HepG2 (cell line): ENCODE measurements around the gene PLXDC2. TPM values are rescaled to one million over a fixed set of nuclear protein-coding genes. Genes with fewer than 3 reads are reported as not detected.

ENCODE experiments used
- ATAC-seq: fragments of 200-7000 bp; cut with Tn5 transposase; 3 replicates; pipeline ENCODE4 v1.9.1; 2020; ENCODE audit warnings: mild to moderate bottlenecking, moderate library complexity
- BruUV-seq: library from RNA; stranded (reverse); fragments of 400-500 nt; replicated peaks from 2 replicates; lab custom pipeline; 2021; lab: Mats Ljungman, UMichigan
- CTCF ChIA-PET: fragments of 300-600 bp; formaldehyde crosslinking; extraction: SDS; loops from one replicate; lab custom pipeline; 2021; ENCODE audit warnings: low total read pairs, inconsistent platforms, low intra/inter-chr PET ratio; lab: Yijun Ruan, JAX
- POLR2A ChIA-PET: fragments of 350-600 bp; sonication (Branson Sonifier 250); formaldehyde crosslinking; loops from one replicate; lab custom pipeline; 2020; ENCODE audit warnings: antibody characterized with exemption, inconsistent platforms; lab: Yijun Ruan, JAX
- DNase-seq: peaks from one replicate; pipeline ENCODE4 v3.0.0-alpha.2; 2015; ENCODE audit warnings: low spot score
- FAIRE-seq: peaks from 3 replicates; lab custom pipeline; 2011; peaks lifted over from hg19 to GRCh38; lab: Jason Lieb, UNC
- H2AFZ ChIP-seq: one replicate; pipeline ENCODE4 v1.6.1; 2011; ENCODE audit warnings: low read length, inconsistent platforms
- H3K27ac ChIP-seq: fragments of 300-600 bp; 3 replicates; pipeline ENCODE4 v1.8.0; 2011; ENCODE audit warnings: mixed run types, mild to moderate bottlenecking, mixed read lengths, low read length, inconsistent platforms; ENCODE audit not compliant: insufficient read depth; ENCODE audit errors: extremely low read length
- H3K27me3 ChIP-seq, 2 experiments: fragments of 200-600 bp in 1 of 2; 2 replicates in 1 of 2; 3 replicates in 1 of 2; pipeline versions ENCODE4 v1.6.0 to v1.8.0; 2011; ENCODE audit warnings: low read length in 2 of 2, mild to moderate bottlenecking in 2 of 2, moderate library complexity in 2 of 2, inconsistent platforms in 1 of 2; ENCODE audit not compliant: insufficient read depth in 2 of 2, control insufficient read depth in 1 of 2
- H3K36me3 ChIP-seq, 2 experiments: fragments of 200-600 bp in 1 of 2; replicated peaks in 1 of 2; 2 replicates in 1 of 2; 3 replicates in 1 of 2; pipeline versions ENCODE4 v1.5.1 to v1.8.0; 2011; ENCODE audit warnings: low read length in 2 of 2, inconsistent platforms in 1 of 2; ENCODE audit not compliant: insufficient read depth in 2 of 2, control insufficient read depth in 1 of 2
- H3K4me1 ChIP-seq: 2 replicates; pipeline ENCODE4 v1.5.1; 2012; ENCODE audit warnings: low read length, inconsistent platforms; ENCODE audit not compliant: insufficient read depth
- H3K4me2 ChIP-seq: 2 replicates; pipeline ENCODE4 v1.6.0; 2011; ENCODE audit warnings: low read depth, low read length, inconsistent platforms
- H3K4me3 ChIP-seq, 3 experiments: fragments of 200-600 bp in 1 of 3; sonication (generic), shearing (Covaris generic) in 1 of 3; replicated peaks in 1 of 3; 2 replicates each; pipeline ENCODE4 v1.5.1; 2011 to 2016; ENCODE audit warnings: low read length in 3 of 3, inconsistent platforms in 2 of 3, low read depth in 2 of 3, mild to moderate bottlenecking in 2 of 3, control low read depth in 1 of 3, mixed read lengths in 1 of 3; ENCODE audit not compliant: insufficient read depth in 1 of 3
- H3K79me2 ChIP-seq: one replicate; pipeline ENCODE4 v1.6.1; 2011; ENCODE audit warnings: low read length, inconsistent platforms; ENCODE audit not compliant: insufficient read depth
- H3K9ac ChIP-seq: 2 replicates; pipeline ENCODE4 v1.6.0; 2011; ENCODE audit warnings: mild to moderate bottlenecking, low read depth, low read length, inconsistent platforms; ENCODE audit not compliant: insufficient read depth
- H3K9me3 ChIP-seq: 2 replicates; pipeline ENCODE4 v1.5.1; 2012; ENCODE audit warnings: mild to moderate bottlenecking, low read length
- H4K20me1 ChIP-seq: 2 replicates; pipeline ENCODE4 v1.6.0; 2011; ENCODE audit warnings: inconsistent platforms, mild to moderate bottlenecking, low read length, moderate library complexity; ENCODE audit not compliant: insufficient read depth
- MATR3 ChIP-seq: sonication (generic); formaldehyde crosslinking; IDR thresholded peaks from 2 replicates; pipeline ENCODE4 v1.4.0; 2020; ENCODE audit warnings: missing genetic modification reagents
- ZNF235 ChIP-seq: sonication (generic); formaldehyde crosslinking; IDR thresholded peaks from 2 replicates; pipeline ENCODE4 v1.8.1; 2023; ENCODE audit warnings: mild to moderate bottlenecking, missing genetic modification reagents, borderline replicate concordance
- ZNF33B ChIP-seq: sonication (generic); formaldehyde crosslinking; IDR thresholded peaks from 2 replicates; pipeline ENCODE4 v1.5.1; 2020; ENCODE audit warnings: mild to moderate bottlenecking, missing genetic modification reagents
- ZNF484 ChIP-seq: sonication (generic); formaldehyde crosslinking; IDR thresholded peaks from 2 replicates; pipeline ENCODE4 v1.5.1; 2020; ENCODE audit warnings: mild to moderate bottlenecking, low read depth, missing genetic modification reagents, borderline replicate concordance
- ZNF503 ChIP-seq: sonication (generic); formaldehyde crosslinking; IDR thresholded peaks from 2 replicates; pipeline ENCODE4 v1.4.0; 2020; ENCODE audit warnings: missing genetic modification reagents
- ZNF558 ChIP-seq: sonication (generic); formaldehyde crosslinking; IDR thresholded peaks from 2 replicates; pipeline ENCODE4 v1.9.0; 2022; ENCODE audit warnings: mild to moderate bottlenecking, missing genetic modification reagents, borderline replicate concordance
- WGBS: methylation state at CpG from one replicate; pipeline ENCODE4 v1.1.6; 2017; ENCODE audit warnings: low lambda C conversion rate; 5-methylcytosine and 5-hydroxymethylcytosine counted together
- in situ Hi-C: cut with HindIII; loops from 2 replicates; pipeline ENCODE4 v1.10.0; 2017; ENCODE audit warnings: low pct_unique_long_range_greater_than_20kb; ENCODE audit not compliant: extremely low pct_ligation_motif_present
- intact Hi-C: fragments of 100-400 bp; cut with micrococcal nuclease; formaldehyde crosslinking; loops from one replicate; pipeline ENCODE4 v1.10.0; 2022; ENCODE audit not compliant: unreplicated experiment
- polyA plus RNA-seq, 8 experiments: library from polyadenylated mRNA; depleted of rRNA in 3 of 8; stranded (reverse) in 7 of 8; unstranded in 1 of 8; fragments of >200 nt; fragmentation: Illumina TruSeq in 4 of 8; extraction: Trizol in 4 of 8; gene quantifications; 2 replicates each; pipeline versions ENCODE4 v1.2.1 to v1.2.3, GENCODE V29; 2011 to 2016; ENCODE audit warnings: low read depth in 4 of 8, missing spikeins in 1 of 8, mixed read lengths in 1 of 8; ENCODE audit not compliant: insufficient read depth in 1 of 8
- total RNA-seq, 5 experiments: library from RNA; depleted of rRNA; stranded (reverse); fragments of >200 nt; fragmentation: Illumina TruSeq; extraction: Trizol; gene quantifications; 2 replicates each; pipeline ENCODE4 v1.2.3, GENCODE V29; 2016; ENCODE audit warnings: low read depth in 1 of 5
- TF ChIP-seq, protein P1 (sequence below): sonication (generic); formaldehyde crosslinking; IDR thresholded peaks from 2 replicates; pipeline ENCODE4 v1.4.0; 2020; ENCODE audit warnings: missing genetic modification reagents
- TF ChIP-seq, protein P2 (sequence below): sonication (generic); formaldehyde crosslinking; IDR thresholded peaks from 2 replicates; pipeline ENCODE4 v1.8.0; 2022; ENCODE audit warnings: mild to moderate bottlenecking, missing genetic modification reagents; ENCODE audit not compliant: insufficient replicate concordance
- TF ChIP-seq, protein P3 (sequence below), 2 experiments: sonication (generic) in 1 of 2; formaldehyde crosslinking in 1 of 2; IDR thresholded peaks; 2 replicates each; pipeline versions ENCODE4 v1.6.1 to v1.9.0; 2014 to 2022; ENCODE audit warnings: antibody characterized with exemption in 1 of 2, borderline replicate concordance in 1 of 2, inconsistent platforms in 1 of 2, low read depth in 1 of 2, missing genetic modification reagents in 1 of 2

Gene PLXDC2
- total and polyA plus RNA-seq, 2 of the 13 experiments (the other 11 are each of a cell fraction or from before 2014, with no cell fraction given) = 2.1 to 2.4 TPM

- ChIA-PET POLR2A (no interaction called here), CTCF (no interaction called here)
- H3K27ac ChIP-seq = no peak overlapping the region
- H3K9ac ChIP-seq = no peak overlapping the region
- no peaks in the 10 kb centered on the region for H3K4me1 ChIP-seq
- DNase-seq = no peak
- FAIRE-seq = no peak
- in situ Hi-C loops (no loop called here), intact Hi-C loops (no loop called here)
- no peaks in the 10 kb centered on the region for H3K79me2 ChIP-seq
- H3K4me3 ChIP-seq = no peak overlapping the region
- BruUV-seq = no TSS peak
- no peaks in the 10 kb centered on the region for H3K27me3 ChIP-seq
- WGBS = 23% methylated on average over 3 of the region's 3 CpGs
- H3K9me3 ChIP-seq = peaks cover 49% of the 10 kb centered on the region
- H2AFZ ChIP-seq = no peak overlapping the region
- H4K20me1 ChIP-seq = no peaks in the 10 kb centered on the region
- no peaks in the 10 kb centered on the region for H3K36me3 ChIP-seq
- ATAC-seq = no peak
- H3K4me2 ChIP-seq = no peak overlapping the region
- TF ChIP-seq, protein P1, sequence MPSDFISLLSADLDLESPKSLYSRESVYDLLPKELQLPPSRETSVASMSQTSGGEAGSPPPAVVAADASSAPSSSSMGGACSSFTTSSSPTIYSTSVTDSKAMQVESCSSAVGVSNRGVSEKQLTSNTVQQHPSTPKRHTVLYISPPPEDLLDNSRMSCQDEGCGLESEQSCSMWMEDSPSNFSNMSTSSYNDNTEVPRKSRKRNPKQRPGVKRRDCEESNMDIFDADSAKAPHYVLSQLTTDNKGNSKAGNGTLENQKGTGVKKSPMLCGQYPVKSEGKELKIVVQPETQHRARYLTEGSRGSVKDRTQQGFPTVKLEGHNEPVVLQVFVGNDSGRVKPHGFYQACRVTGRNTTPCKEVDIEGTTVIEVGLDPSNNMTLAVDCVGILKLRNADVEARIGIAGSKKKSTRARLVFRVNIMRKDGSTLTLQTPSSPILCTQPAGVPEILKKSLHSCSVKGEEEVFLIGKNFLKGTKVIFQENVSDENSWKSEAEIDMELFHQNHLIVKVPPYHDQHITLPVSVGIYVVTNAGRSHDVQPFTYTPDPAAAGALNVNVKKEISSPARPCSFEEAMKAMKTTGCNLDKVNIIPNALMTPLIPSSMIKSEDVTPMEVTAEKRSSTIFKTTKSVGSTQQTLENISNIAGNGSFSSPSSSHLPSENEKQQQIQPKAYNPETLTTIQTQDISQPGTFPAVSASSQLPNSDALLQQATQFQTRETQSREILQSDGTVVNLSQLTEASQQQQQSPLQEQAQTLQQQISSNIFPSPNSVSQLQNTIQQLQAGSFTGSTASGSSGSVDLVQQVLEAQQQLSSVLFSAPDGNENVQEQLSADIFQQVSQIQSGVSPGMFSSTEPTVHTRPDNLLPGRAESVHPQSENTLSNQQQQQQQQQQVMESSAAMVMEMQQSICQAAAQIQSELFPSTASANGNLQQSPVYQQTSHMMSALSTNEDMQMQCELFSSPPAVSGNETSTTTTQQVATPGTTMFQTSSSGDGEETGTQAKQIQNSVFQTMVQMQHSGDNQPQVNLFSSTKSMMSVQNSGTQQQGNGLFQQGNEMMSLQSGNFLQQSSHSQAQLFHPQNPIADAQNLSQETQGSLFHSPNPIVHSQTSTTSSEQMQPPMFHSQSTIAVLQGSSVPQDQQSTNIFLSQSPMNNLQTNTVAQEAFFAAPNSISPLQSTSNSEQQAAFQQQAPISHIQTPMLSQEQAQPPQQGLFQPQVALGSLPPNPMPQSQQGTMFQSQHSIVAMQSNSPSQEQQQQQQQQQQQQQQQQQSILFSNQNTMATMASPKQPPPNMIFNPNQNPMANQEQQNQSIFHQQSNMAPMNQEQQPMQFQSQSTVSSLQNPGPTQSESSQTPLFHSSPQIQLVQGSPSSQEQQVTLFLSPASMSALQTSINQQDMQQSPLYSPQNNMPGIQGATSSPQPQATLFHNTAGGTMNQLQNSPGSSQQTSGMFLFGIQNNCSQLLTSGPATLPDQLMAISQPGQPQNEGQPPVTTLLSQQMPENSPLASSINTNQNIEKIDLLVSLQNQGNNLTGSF (CRISPR knock-in tag) = no peak
- TF ChIP-seq ZNF33B (CRISPR knock-in tag) (no peak), ZNF503 (CRISPR knock-in tag) (no peak), ZNF235 (CRISPR knock-in tag) (no peak), MATR3 (CRISPR knock-in tag) (no peak), ZNF558 (no peak), ZNF484 (CRISPR knock-in tag) (no peak)
- TF ChIP-seq, protein P2, sequence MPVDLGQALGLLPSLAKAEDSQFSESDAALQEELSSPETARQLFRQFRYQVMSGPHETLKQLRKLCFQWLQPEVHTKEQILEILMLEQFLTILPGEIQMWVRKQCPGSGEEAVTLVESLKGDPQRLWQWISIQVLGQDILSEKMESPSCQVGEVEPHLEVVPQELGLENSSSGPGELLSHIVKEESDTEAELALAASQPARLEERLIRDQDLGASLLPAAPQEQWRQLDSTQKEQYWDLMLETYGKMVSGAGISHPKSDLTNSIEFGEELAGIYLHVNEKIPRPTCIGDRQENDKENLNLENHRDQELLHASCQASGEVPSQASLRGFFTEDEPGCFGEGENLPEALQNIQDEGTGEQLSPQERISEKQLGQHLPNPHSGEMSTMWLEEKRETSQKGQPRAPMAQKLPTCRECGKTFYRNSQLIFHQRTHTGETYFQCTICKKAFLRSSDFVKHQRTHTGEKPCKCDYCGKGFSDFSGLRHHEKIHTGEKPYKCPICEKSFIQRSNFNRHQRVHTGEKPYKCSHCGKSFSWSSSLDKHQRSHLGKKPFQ = no peak
- TF ChIP-seq, protein P3, sequence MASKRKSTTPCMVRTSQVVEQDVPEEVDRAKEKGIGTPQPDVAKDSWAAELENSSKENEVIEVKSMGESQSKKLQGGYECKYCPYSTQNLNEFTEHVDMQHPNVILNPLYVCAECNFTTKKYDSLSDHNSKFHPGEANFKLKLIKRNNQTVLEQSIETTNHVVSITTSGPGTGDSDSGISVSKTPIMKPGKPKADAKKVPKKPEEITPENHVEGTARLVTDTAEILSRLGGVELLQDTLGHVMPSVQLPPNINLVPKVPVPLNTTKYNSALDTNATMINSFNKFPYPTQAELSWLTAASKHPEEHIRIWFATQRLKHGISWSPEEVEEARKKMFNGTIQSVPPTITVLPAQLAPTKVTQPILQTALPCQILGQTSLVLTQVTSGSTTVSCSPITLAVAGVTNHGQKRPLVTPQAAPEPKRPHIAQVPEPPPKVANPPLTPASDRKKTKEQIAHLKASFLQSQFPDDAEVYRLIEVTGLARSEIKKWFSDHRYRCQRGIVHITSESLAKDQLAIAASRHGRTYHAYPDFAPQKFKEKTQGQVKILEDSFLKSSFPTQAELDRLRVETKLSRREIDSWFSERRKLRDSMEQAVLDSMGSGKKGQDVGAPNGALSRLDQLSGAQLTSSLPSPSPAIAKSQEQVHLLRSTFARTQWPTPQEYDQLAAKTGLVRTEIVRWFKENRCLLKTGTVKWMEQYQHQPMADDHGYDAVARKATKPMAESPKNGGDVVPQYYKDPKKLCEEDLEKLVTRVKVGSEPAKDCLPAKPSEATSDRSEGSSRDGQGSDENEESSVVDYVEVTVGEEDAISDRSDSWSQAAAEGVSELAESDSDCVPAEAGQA (IDR thresholded peaks at IDR 0.05; ENCODE audit: low read depth) = no peak
- TF ChIP-seq, protein P3 (CRISPR knock-in tag; IDR thresholded peaks at IDR 0.05; ENCODE audit: borderline replicate concordance) = no peak
These were observed 518.3 kb downstream of the PLXDC2 start for GRCh38 chr10:20334559-20334958.
